Erythroblast (primary cell): ENCODE data around the gene PPM1M.

Experiments
- GATA1 ChIP-seq: IDR thresholded peaks from 2 replicates; pipeline ENCODE4 v1.6.1; 2011; ENCODE audit warnings: low read depth, mild to moderate bottlenecking, control low read depth, low read length, moderate library complexity
- POLR2A ChIP-seq: IDR thresholded peaks from 2 replicates; pipeline ENCODE4 v1.6.1; 2011; ENCODE audit warnings: mild to moderate bottlenecking, low read length

GRCh38 chr3:52290596-52291507 lies 45.3 kb downstream of the PPM1M start:
- no peak for TF ChIP-seq POLR2A
- TF ChIP-seq GATA1 = no peak
